DMS79 treated with DMSO at 0.1 percent for 48 hours (cell line): ENCODE data around the gene DRAXIN.

ENCODE experiments used
- DNase-seq: peaks from one replicate; lab custom pipeline; 2025; lab: John Stamatoyannopoulos, UW

DRAXIN gene

GRCh38 chr1:11766429-11766776 is 74.9 kb downstream of the DRAXIN start:
- DNase-seq: no peak

GRCh38 chr1:11767922-11768704 is 76.6 kb downstream of the DRAXIN start:
- no peak for DNase-seq

- DNase-seq: no peak
These were observed 77.3 kb downstream of the DRAXIN start for GRCh38 chr1:11768821-11769220.

- no peak for DNase-seq
These were observed 77.8 kb downstream of the DRAXIN start for GRCh38 chr1:11769274-11769673.

GRCh38 chr1:11770011-11770410 is 78.5 kb downstream of the DRAXIN start:
- no peak for DNase-seq

- DNase-seq: no peak
These were observed 80.1 kb downstream of the DRAXIN start for GRCh38 chr1:11771481-11772043.

GRCh38 chr1:11772458-11772857 is 80.9 kb downstream of the DRAXIN start:
- DNase-seq: no peak

GRCh38 chr1:11774753-11775152 is 83.2 kb downstream of the DRAXIN start:
- no peak for DNase-seq
